ENCODE results near the gene DRICH1. TPM values are rescaled to one million over a fixed set of nuclear protein-coding genes. Genes with fewer than 3 reads are reported as not detected.
"Not testable (repeated sequence)": the region's sequence is repeated elsewhere in the genome, so short reads cannot be mapped to it uniquely, and the experiment has no call there.

DRICH1 gene
- total RNA-seq, 4 donors from 2014 or later: 0.33 TPM; not detected in 3

GRCh38 chr22:23622634-23623033 is 9.5 kb downstream of the DRICH1 start:
- H3K4me3 ChIP-seq: no peak overlapping the region
- H3K9me3 ChIP-seq: no peaks in the 10 kb centered on the region
- no peak overlapping the region for H3K27ac ChIP-seq (replicated peaks in 1 of 4)
- intact Hi-C loops (cut with DNase I): no loop called here
- WGBS: 73% methylated on average over 2 of the region's 2 CpGs
- no peak for TF ChIP-seq POLR2AphosphoS5 (IDR thresholded peaks at IDR 0.05)
- no peak for TF ChIP-seq EP300 (IDR thresholded peaks at IDR 0.05)
- TF ChIP-seq CTCF (IDR thresholded peaks at IDR 0.05): no peak
- TF ChIP-seq POLR2A (IDR thresholded peaks at IDR 0.05; ENCODE audit: low read depth): no peak
- no peak for DNase-seq (ENCODE audit: extremely low spot score)
- H3K4me1 ChIP-seq: no peaks in the 10 kb centered on the region
- no peaks in the 10 kb centered on the region for H3K27me3 ChIP-seq
- H3K36me3 ChIP-seq: peaks cover 0 to 7% (median 2%) of the 10 kb centered on the region in 4 donors

GRCh38 chr22:23621916-23622315 is 10.2 kb downstream of the DRICH1 start:
- H3K4me3 ChIP-seq; H3K36me3 ChIP-seq; DNase-seq (ENCODE audit: extremely low spot score); H3K4me1 ChIP-seq; H3K27ac ChIP-seq (replicated peaks in 1 of 4); H3K27me3 ChIP-seq; H3K9me3 ChIP-seq; intact Hi-C loops (cut with DNase I): not testable (repeated sequence)
- 91% methylated on average over 2 of the region's 2 CpGs for WGBS

GRCh38 chr22:23621082-23621780 is 10.9 kb downstream of the DRICH1 start:
- intact Hi-C loops (cut with DNase I): no loop called here

GRCh38 chr22:23613193-23613972 is 18.7 kb downstream of the DRICH1 start:
- Histone ChIP-seq H3K4me3 (no peak overlapping the region), H3K36me3 (peaks cover 0 to 8% (median 3%) of the 10 kb centered on the region in 4 donors), H3K4me1 (no peaks in the 10 kb centered on the region), H3K27me3 (no peaks in the 10 kb centered on the region), H3K9me3 (no peaks in the 10 kb centered on the region), H3K27ac (replicated peaks in 1 of 4) (no peak overlapping the region)
- WGBS: 86% methylated on average over 7 of the region's 7 CpGs
- no peak for DNase-seq (ENCODE audit: extremely low spot score)
- intact Hi-C loops (cut with DNase I): no loop called here
- TF ChIP-seq CTCF (IDR thresholded peaks at IDR 0.05): no peak
- no peak for TF ChIP-seq POLR2AphosphoS5 (IDR thresholded peaks at IDR 0.05)
- no peak for TF ChIP-seq EP300 (IDR thresholded peaks at IDR 0.05)
- TF ChIP-seq POLR2A (IDR thresholded peaks at IDR 0.05; ENCODE audit: low read depth): no peak

More at GRCh38 chr22:23621082-23621780, 10.9 kb downstream of the DRICH1 start:
- TF ChIP-seq CTCF (IDR thresholded peaks at IDR 0.05) (no peak), EP300 (IDR thresholded peaks at IDR 0.05) (no peak), POLR2A (IDR thresholded peaks at IDR 0.05; ENCODE audit: low read depth) (no peak), POLR2AphosphoS5 (IDR thresholded peaks at IDR 0.05) (no peak)
- no peak overlapping the region for H3K27ac ChIP-seq (replicated peaks in 1 of 4)
- no peaks in the 10 kb centered on the region for H3K27me3 ChIP-seq
- WGBS: 92% methylated on average over 9 of the region's 9 CpGs
- H3K9me3 ChIP-seq: no peaks in the 10 kb centered on the region
- H3K4me1 ChIP-seq: no peaks in the 10 kb centered on the region
- no peak for DNase-seq (ENCODE audit: extremely low spot score)
- no peak overlapping the region for H3K4me3 ChIP-seq
- H3K36me3 ChIP-seq: peaks cover 0 to 7% (median 2%) of the 10 kb centered on the region in 4 donors

- Histone ChIP-seq H3K9me3 (no peaks in the 10 kb centered on the region), H3K27ac (replicated peaks in 1 of 4) (no peak overlapping the region), H3K36me3 (peaks cover 0 to 8% (median 3%) of the 10 kb centered on the region in 4 donors), H3K4me1 (no peaks in the 10 kb centered on the region), H3K27me3 (peaks cover 0 to 3% (median 0%) of the 10 kb centered on the region in 4 donors), H3K4me3 (no peak overlapping the region)
- WGBS: 84% methylated on average over 12 of the region's 12 CpGs
- no peak for TF ChIP-seq EP300 (IDR thresholded peaks at IDR 0.05)
- TF ChIP-seq CTCF (IDR thresholded peaks at IDR 0.05): no peak
- TF ChIP-seq POLR2A (IDR thresholded peaks at IDR 0.05; ENCODE audit: low read depth): no peak
- no peak for TF ChIP-seq POLR2AphosphoS5 (IDR thresholded peaks at IDR 0.05)
- no peak for DNase-seq (ENCODE audit: extremely low spot score)
- intact Hi-C loops (cut with DNase I): no loop called here
Observed at GRCh38 chr22:23609983-23610781, 21.9 kb downstream of the DRICH1 start.
